NCI-H510A treated with DMSO at 0.1 percent for 48 hours (cell line): ENCODE measurements around the gene NID2.

Source experiments
- DNase-seq: peaks from one replicate; lab custom pipeline; 2025; lab: John Stamatoyannopoulos, UW

NID2 gene

DNA sequence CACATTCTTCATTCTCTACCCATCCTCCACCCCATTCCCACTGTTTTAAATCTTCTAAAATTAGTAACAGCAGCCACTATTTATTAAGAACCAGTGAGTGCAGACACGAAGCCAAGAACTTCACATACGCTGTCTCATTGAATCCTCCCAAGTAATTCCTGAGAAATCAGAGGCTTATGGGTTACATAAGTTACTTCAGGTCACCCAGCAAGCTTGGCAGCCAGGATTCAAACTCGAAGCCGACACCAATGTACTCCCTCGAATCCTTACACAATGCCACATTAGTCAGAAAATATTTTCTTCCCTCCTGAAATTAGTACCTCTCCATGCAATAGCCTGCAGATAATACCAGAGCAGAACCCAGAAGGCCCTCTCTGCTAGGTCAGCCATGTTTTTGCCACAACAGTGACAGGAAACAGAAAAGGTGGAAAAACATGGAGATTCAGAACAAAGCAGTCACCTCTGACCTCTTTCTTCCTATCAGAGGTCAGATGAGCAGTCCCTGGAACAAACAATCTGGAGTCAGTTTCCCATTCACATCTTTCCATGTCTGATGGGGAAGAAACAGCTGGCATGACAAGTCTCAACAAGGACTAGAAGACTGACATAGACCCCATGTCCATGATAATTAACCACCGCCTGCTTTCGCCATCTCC, 16.4 kb downstream of the NID2 start:
- no peak for DNase-seq

DNA sequence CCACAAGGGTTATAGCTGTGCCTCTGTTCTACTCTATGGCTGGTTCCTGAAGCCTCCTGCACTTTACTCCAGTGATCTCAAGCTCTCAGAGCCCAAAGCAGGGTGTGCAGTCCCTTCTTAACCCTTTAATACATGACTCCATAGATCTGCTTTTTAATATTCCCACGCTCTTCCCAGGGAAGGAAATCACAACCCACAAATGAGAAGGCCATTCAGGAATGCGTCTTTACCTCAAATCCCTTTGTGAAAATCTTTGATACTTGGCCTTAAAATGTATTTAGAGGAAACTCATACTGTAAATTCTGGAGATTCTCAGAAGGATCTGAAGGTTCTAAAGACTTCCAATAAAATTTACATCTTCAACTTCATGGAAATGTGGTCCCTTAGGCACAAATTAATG, 17.0 kb downstream of the NID2 start:
- no peak for DNase-seq

DNA sequence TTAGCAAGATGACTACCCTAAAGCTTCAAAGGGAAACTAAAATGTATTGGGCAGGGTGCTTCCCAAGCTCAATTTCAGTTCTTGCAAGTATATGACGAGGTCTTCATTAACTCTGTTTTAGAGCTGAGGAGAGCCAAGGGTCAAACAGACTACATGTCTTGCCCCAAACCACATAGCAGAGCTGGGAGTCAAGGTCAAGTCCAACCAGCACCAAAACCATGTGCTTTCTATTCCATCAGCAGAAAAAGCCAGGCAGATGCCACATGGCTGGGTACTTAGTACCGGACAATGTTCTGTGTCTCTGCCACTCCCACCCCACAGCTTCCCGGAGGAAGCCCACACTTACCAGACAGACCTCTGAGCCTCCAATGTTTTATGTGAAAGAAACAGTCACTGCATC, 17.6 kb downstream of the NID2 start:
- DNase-seq = no peak

DNA sequence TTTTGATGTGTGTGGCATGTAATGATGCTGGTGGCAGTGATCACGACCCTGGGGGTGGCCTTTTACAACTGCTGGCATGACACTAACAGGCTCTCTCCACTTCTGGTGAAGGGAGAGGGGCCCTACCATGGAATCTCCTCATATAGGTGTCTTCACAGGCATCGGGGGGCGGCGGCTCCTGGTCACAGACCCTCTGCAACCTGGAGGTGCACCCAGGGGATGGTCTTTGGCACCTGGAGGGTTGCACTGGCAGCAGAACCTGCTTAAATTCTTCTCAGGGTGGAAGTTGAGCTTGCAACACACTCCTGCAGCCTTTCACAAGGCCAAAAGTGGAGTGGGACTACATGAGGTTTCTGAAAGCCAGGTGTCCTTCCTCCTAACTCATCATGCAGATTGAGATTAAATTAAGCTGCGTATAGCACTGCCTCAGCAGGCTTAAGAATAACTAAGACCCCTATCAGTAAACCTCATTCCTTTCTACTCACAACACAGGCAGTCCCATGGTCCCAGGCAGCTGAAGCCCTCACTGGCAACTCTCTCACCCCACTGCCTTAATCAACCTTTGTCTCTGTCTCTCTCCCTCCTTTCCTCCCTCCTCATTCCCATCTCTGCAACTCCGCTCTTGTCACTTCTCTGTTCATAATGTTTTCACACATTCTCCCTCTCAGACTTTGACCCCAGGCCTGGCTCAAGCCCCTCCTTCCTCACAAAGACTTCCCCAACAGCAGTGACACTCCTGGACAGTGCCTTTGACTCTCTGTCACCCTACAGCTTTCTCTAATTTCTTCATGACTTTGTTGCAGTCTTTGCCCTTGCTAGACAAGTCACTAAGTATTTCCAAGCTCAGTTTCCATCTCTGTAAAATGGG, 18.9 kb downstream of the NID2 start:
- no peak for DNase-seq

DNA sequence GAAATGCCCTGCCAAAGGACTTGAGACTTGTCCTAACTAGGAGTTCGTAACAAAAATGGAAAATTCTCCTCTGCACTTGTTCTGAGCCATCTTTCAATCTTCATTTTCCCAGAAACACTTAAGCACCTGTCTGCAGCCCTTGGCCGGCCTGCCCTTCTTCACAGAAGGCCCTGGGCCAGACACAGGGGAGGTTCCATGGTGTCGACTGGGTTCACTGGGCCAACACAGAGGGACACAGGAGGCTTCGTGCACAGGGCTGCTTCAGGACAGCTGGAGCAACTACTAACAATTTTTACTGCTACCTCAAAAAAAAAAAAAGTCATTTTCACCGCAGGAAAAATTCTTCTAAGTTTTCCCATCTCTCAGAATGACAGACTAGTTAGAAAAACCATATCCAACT, 19.6 kb downstream of the NID2 start:
- no peak for DNase-seq

DNA sequence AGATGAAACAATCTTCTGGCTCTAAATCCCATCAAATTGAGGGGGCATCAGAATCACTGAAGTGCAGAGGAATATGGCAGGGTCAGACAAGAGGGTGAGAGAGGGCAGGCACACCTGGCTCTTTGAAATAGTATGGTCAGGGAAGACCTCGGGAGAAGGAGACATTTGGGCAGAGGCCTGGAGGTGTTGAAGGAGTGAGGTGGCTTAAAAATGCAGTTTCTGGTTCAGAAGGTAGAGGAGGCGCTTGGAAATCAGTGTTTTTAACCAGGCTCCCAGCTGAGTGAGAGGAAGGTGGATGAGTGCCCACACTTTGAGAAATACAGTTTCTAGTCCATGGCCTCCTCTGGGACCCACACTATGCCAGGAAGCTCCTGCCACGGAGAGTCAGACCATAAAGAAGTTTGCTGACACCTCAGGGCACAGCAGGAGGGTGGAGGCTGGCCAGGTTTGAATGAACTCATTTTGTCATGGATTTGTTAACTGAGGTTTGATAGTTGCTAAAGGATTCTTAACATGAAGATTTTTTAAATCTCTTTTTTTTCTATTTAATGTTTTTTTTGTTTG, 20.1 kb downstream of the NID2 start:
- DNase-seq = no peak

DNA sequence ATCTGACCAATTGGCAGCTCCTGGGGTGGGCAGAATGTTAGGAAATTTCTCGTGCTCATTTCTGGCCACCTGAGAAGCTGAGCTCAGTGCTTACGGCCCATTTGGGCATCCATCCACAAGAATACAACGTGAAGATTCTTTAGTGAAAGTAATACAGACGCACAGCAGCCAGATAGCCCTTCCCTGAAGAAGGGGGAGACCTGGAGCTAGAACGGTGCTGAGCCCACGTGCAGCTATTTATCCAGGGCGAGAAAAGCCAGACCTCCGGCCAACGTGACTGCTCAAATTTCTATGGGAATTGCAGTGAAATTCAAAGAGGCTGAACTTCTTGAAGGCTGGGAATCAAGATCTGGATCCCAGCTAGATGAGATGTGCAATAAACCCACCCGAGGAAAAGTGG, 20.7 kb downstream of the NID2 start:
- DNase-seq = no peak

DNA sequence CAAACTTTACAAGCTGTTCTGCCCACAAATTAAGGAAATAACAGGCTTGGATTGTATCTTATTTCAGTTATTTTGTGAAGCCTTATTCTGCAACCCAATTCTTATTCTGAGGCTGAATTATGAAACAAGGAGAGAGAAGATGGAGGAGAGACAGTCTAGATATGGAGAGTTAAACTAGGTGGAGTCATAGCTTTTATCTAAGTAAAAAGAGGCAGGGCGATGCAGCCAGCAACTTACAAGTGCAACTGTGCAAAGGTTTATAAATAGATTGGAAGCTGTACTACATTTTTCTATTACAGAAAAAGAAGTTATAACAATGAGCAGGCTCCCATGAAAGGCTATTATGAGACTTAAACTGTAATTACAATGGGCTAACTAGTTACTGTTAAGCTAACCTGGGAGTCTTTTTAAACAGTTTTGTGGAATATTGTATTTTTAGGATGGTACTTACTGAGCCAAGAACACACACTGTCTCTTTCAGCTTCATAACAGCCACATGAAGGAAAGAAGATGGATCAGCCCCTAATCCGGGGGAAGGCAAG, 22.4 kb downstream of the NID2 start:
- DNase-seq = no peak

DNA sequence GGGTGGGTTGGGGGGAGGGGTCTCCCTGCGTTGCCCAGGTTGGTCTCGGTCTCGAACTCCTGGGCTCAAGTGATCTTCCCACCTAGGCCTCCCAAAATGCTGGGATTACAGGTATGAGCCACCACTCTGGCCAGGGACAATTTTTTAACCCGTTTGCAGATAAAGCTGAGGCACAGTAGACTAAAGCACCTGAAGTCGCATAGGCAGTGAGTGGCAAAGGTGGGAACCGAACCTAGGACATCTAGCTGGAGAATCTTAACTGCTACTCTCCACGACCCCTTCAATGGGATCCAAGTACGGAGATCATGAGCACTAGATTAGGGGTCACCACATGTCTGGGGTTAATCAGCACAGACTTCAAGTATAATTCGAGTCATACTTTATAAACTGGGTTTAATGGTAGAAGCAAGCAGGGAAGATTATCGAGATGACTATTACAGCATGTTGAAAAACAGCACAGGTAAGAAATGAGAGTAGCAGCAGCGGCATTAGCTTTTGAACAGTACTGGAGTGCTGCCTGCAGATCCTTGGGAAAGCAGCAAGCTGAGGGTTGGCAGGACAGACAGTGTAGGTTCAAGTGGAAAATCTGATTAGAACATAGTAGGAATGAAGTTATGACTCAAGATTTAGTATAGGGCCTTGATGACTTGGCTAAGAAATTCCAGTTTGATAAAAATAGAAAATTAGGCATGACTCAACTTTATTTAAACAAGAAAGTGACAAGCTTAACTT, 23.9 kb downstream of the NID2 start:
- DNase-seq = no peak

DNA sequence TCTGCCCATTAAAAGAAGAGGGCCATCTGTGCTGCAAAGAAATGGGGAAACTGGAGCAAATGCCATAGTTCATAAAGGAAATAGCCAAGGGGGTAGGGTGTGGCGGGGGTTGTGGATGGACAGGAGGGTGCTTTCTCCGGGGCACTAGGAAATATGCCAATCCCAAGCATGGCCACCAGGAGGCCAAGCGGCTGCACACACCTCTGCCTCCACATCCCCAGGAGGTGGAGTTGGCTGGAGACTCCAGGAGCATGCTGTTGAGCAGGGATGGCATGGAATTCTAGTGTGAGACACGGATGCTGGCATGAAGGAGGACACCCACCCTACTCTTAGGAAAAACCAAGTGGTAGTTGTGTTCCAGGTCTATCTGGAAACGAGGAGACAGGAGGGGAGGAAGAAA, 25.2 kb downstream of the NID2 start:
- no peak for DNase-seq

DNA sequence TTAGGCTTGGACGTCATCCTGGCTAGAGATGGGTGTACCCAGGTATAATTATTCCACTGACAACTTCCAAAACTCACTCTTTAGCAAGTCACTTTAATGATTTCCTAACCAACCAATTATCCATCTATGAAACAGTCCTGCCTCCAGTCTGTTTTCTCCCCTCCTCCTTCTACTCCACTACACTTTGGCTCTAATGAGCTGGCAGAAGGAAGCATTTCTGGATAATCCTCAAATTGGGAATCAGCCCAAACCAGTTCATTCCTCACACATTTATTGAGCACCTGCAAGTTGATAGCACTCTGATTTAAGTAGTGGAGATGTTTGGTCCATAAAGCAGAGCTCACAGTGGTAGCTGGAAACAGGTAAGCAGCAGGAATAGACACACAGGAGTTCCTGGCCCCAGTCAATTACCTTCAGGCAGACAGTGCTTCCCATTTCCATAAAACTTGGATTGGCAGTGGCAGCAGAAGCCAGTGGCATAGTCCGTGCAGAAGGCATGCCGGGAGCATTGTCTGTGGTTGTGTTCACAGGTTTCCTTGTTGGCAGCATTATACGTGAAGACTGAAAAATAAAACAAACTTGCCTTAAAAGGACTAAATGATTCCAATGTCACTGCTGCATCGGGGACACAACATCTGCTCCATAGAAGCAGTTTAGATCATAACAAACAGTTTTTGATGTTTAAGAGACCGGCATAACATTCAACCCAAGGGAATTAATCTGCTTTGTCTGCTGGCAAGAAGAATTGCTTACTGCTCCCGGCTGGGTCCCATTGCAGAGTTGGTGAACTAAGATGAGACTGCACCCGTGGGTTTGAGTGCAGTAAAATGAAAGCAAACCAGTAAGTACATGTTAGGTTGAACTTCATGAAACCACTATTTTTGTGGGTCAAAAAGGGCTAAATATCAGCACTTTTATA, 26.2 kb downstream of the NID2 start:
- DNase-seq = no peak

DNA sequence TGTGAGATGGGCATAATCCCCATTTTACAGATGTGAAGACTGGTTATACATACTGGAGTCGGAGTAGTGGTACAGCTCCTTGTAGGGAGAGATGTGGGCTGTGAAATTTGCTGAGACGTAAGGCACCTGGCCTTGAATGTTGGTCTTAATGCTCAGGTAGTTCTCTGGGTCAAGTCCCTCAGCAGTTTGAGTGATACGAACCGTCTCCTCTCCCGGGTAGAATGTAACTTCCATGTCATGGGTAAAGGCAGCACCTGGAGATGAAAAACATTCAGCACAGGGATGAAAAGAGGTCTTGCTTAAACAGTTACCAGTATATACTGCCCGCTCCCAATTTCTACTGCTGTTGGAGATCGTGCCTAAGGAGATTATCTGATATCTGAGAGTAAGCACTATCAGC, 28.3 kb downstream of the NID2 start:
- DNase-seq = no peak

DNA sequence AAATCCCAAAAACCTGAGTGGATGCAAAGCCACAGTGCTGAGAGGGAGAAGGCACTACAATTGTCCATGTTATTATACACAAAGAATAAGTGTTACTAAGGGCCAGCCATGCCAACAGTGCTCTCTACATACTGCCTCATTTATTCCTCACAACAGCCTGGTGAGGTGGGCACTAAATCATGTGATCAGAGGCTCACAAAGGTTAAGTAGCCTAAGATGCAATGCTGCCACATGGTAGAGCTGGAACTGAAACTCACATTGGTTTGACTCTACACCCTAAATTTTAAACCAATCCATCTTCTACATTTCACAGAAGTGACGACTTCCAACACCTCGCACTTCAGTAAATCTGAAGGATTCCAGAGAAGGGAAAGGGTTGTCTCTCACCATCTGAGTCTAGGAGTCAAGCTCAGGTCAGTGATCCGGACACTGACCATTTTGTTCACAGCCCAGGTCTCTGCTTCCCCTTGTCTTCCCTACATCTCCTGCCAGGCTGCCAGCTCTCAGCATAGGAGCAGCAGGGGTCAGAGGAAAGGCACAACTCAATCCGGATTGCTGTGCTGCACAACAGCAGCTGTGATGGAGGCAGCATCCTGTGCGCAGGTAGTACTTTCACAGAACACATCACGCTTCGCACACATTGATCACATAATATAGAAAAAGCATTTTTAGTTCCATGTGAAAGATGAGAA, 29.6 kb downstream of the NID2 start:
- no peak for DNase-seq

DNA sequence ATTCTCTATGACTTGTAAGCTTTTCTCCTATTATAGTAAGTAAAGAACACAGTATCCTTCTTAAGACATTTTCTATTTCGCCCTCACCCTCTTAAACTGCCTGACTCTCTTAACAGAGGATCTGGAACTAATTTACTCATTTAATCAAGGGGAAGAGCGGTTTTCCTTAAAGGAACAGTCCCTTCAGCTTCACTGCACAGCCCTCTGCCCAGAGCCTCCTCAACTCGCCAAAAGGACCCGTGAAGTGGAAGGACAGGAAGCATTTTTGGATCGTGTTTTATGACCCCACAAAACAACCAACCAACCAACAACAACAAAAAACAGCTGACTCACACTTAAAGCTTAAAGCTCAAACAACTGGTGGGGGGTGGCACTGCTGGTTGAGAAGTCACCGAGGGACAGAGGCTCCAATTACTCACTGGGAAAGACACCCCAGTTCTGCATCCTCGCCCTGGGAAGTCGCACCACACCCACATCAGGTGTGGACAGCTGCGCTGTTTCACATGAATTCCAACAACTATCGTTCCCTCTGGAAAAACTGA, 35.7 kb downstream of the NID2 start:
- DNase-seq = no peak

DNA sequence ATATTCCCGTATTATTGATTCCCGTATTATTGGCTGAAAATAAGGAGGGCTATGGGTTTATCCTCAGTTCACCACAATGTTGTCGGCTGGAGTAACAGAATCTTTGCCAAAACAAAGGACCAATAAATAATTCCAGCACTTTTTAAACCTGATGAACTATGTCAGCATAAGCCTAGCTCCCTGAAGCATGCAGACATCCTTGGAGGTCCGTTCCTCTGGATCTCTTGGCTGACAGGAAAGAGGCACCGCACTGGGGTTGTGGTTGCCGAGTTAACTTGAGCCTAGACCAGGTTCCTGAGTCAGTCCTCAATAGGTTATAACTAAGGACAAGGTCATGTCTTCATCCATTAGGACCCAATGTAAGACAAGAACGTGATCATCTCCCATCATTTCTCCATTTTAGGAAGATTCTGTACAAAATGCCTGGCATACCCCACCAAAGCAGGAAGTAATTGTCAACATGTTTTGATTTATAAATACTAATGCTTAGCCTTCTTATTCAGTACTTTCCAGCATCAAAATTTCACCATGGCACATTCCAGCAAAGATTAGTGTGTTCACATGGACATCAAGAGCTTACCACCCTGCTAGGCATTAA, 36.6 kb downstream of the NID2 start:
- DNase-seq = no peak

DNA sequence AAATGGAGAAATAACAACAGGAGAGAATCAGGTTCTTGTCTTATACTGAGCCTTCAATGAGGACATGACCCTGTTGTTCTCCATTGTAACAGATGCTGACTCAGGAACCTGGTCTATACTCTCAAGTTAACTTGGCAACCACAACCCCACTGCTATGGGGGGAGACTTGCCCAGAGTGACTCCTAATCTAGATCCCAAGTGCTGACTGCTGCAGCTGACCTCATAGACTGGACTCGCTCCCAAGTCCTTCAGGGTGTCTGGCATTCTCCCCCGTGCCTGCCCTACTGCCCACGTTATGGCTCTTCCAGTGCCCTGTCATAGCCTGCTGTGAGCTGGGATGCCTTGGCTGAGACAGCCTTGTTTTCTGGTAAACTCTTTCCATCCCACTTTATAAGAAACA, 37.1 kb downstream of the NID2 start:
- DNase-seq = no peak

DNA sequence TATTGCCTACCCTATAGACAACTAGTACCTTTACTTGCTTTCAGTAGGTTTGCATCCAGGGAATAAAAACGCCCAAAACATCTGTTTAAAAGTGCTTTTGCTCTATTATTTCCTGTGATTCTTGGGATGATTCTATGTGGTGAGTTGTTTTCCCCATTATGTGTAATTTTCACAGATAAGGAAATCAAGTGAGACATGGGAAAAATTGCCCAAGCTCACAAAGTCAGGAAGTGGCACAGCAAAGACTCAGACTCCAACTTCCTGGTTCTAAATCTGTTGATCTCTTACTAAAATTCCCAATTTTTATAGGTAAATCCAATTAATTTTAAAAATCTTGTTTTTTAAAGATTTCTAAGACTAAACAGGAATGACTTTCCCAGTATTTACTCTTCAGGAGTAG, 39.0 kb downstream of the NID2 start:
- DNase-seq = no peak

DNA sequence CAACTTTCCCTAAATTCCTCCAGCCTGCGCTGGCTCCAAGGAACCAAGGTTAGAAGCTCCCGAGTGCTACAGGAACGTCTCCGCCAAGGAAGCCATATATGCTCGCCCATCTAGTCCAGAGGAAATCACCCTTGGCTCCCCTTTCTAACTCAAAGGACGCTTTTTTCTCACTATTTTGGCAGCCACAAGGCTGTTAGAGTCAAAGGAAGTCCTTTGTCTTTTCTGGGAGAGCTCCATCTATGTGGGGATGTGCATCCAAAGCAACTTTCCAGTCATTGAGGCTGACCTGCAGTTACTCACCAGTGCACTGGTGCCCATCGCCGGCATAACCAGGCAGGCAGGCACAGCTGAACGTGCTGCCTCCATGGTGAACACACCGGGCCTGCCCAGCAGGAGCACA, 42.0 kb downstream of the NID2 start:
- DNase-seq = no peak

DNA sequence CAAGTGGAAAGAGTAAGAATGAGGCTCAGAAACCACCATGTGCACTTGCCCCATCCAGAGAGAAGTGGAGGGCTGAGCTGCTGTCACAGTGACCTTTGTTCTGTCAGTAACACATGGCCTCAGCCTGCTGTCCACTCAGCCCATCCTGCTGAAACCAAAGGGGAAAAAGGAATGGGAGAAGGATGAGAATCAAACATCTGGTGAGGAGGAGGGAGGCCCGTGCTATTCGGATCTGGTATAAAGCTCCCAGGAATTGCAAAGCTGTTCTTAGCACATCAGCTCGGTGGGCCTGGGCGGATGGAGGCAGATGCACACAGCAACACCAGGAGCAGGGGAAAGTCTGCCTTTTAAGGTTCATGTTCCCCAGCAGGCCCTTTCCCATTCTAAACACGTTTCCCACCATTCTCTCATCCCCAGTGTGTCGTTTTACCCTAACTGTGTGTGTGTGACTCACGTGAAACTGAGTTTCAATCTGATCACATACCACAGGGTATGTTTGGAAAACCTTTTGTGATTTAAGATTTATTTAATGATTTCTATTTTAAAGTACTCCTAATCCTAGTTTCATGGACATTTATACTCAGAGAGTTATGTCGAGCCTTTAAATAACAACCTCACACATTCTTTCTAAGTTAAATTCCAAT, 42.7 kb downstream of the NID2 start:
- DNase-seq = no peak

DNA sequence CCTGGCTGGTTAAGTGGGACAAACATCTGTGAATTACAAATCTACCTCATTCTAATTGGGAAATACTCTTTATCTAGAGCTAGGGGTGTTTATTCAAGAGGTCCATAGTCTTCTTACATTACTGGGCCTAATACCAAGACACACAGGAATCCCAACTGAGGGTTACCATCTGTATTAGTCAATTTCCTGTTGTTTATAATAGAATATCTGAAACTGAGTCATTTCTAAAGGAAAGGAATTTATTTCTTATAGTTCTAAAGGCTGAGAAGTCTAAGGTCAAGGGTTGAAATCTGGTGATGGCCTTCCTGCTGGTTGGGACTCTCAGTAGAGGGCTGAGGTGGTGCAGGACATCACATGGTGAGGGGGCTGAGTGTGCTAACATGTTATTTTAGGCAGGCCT, 43.5 kb downstream of the NID2 start:
- DNase-seq = no peak
